GM12801 (cell line): ENCODE data around the gene FKBP1A.

ENCODE experiments used
- CTCF ChIP-seq: IDR thresholded peaks from one replicate; pipeline ENCODE4 v1.5.1; 2011; ENCODE audit warnings: control low read depth; ENCODE audit not compliant: insufficient read length; ENCODE audit errors: extremely low read depth

The FKBP1A gene

GRCh38 chr20:1424336-1424735, 31.5 kb upstream of the FKBP1A start:
- TF ChIP-seq CTCF: no peak

- no peak for TF ChIP-seq CTCF
Measured at GRCh38 chr20:1423625-1424106, 30.8 kb upstream of the FKBP1A start.

GRCh38 chr20:1423206-1423605, 30.4 kb upstream of the FKBP1A start:
- TF ChIP-seq CTCF: no peak

- no peak for TF ChIP-seq CTCF
Measured at GRCh38 chr20:1422753-1423152, 29.9 kb upstream of the FKBP1A start.

GRCh38 chr20:1420066-1420465, 27.2 kb upstream of the FKBP1A start:
- no peak for TF ChIP-seq CTCF

- TF ChIP-seq CTCF: no peak
Measured at GRCh38 chr20:1418350-1418749, 25.5 kb upstream of the FKBP1A start.

GRCh38 chr20:1417790-1418189, 24.9 kb upstream of the FKBP1A start:
- TF ChIP-seq CTCF: no peak

- TF ChIP-seq CTCF: no peak
Measured at GRCh38 chr20:1417273-1417672, 24.4 kb upstream of the FKBP1A start.
